Endothelial cell of umbilical vein (primary cell): ENCODE results near the gene FMNL3. TPM values are rescaled to one million over a fixed set of nuclear protein-coding genes. Genes with fewer than 3 reads are reported as not detected.

ENCODE experiments used
- BruUV-seq: library from RNA; stranded (reverse); fragments of 400-500 nt; replicated peaks from 2 replicates; lab custom pipeline; 2021; lab: Mats Ljungman, UMichigan
- CTCF ChIA-PET: fragments of 300-600, 350-600 bp; sonication (Branson Sonifier 250); formaldehyde crosslinking; loops from one replicate; lab custom pipeline; 2021; ENCODE audit warnings: antibody characterized with exemption, inconsistent platforms; lab: Charles Lee
- POLR2A ChIA-PET: fragments of 300-600, 350-600 bp; sonication (Branson Sonifier 250); formaldehyde crosslinking; loops from one replicate; lab custom pipeline; 2021; ENCODE audit warnings: antibody characterized with exemption, inconsistent platforms; lab: Charles Lee
- DNase-seq: peaks from one replicate; pipeline ENCODE4 v3.0.0-alpha.2; 2011; ENCODE audit warnings: low read depth, low spot score
- FAIRE-seq: peaks from 2 replicates; lab custom pipeline; 2011; peaks lifted over from hg19 to GRCh38; lab: Jason Lieb, UNC
- H2AFZ ChIP-seq: 2 replicates; pipeline ENCODE4 v1.6.0; 2012; ENCODE audit warnings: low read depth, low read length, control low read depth, inconsistent platforms
- H3K27ac ChIP-seq: 2 replicates; pipeline ENCODE4 v1.5.1; 2011; ENCODE audit warnings: low read depth, mild to moderate bottlenecking, control low read depth, low read length, moderate library complexity; ENCODE audit not compliant: insufficient read depth
- H3K27me3 ChIP-seq, 2 experiments: 2 replicates each; pipeline versions ENCODE4 v1.6.0 to v1.6.1; 2011; ENCODE audit warnings: low read length in 2 of 2, mixed read lengths in 1 of 2; ENCODE audit not compliant: control insufficient read depth in 2 of 2, insufficient read depth in 2 of 2
- H3K36me3 ChIP-seq, 2 experiments: 2 replicates in 1 of 2; 3 replicates in 1 of 2; pipeline ENCODE4 v1.5.1; 2011; ENCODE audit warnings: low read length in 2 of 2, mild to moderate bottlenecking in 1 of 2, moderate library complexity in 1 of 2; ENCODE audit not compliant: control insufficient read depth in 2 of 2, insufficient read depth in 2 of 2; ENCODE audit errors: extremely low read depth in 1 of 2
- H3K4me1 ChIP-seq: 3 replicates; pipeline ENCODE4 v1.5.1; 2011; ENCODE audit warnings: mild to moderate bottlenecking, low read length; ENCODE audit not compliant: control insufficient read depth, insufficient read depth; ENCODE audit errors: extremely low read depth
- H3K4me2 ChIP-seq: 2 replicates; pipeline ENCODE4 v1.6.1; 2011; ENCODE audit warnings: low read length, control low read depth, mixed read lengths; ENCODE audit not compliant: insufficient read depth
- H3K4me3 ChIP-seq, 3 experiments: fragments of 200-600 bp in 1 of 3; sonication (generic), shearing (Covaris generic) in 1 of 3; replicated peaks in 1 of 3; 2 replicates each; pipeline ENCODE4 v1.5.1; 2011 to 2016; ENCODE audit warnings: control low read depth in 3 of 3, low read length in 3 of 3, mild to moderate bottlenecking in 2 of 3, inconsistent platforms in 1 of 3, low read depth in 1 of 3, moderate library complexity in 1 of 3; ENCODE audit not compliant: insufficient read depth in 1 of 3
- H3K79me2 ChIP-seq: 2 replicates; pipeline ENCODE4 v1.6.0; 2012; ENCODE audit warnings: low read length, inconsistent platforms; ENCODE audit not compliant: control insufficient read depth, insufficient read depth
- H3K9ac ChIP-seq: replicated peaks from 2 replicates; pipeline ENCODE3; 2011; ENCODE audit warnings: low read length, control low read depth; ENCODE audit not compliant: insufficient read depth; ENCODE audit errors: extremely low read depth
- H3K9me1 ChIP-seq: replicated peaks from 3 replicates; pipeline ENCODE4 v1.6.0; 2011; ENCODE audit warnings: mild to moderate bottlenecking, low read length; ENCODE audit not compliant: control insufficient read depth, insufficient read depth; ENCODE audit errors: extremely low read depth
- H3K9me3 ChIP-seq: replicated peaks from 2 replicates; pipeline ENCODE4 v1.5.1; 2012; ENCODE audit warnings: low read length, inconsistent platforms; ENCODE audit not compliant: control insufficient read depth, insufficient read depth
- H4K20me1 ChIP-seq: replicated peaks from 2 replicates; pipeline ENCODE3; 2011; ENCODE audit warnings: mild to moderate bottlenecking, low read length; ENCODE audit not compliant: control insufficient read depth, insufficient read depth; ENCODE audit errors: extremely low read depth
- EZH2 ChIP-seq: IDR thresholded peaks from 2 replicates; pipeline ENCODE4 v1.6.1; 2012; ENCODE audit warnings: borderline replicate concordance, low read depth, mild to moderate bottlenecking, moderate library complexity, low read length, inconsistent platforms; ENCODE audit not compliant: severe bottlenecking
- FOS ChIP-seq: IDR thresholded peaks from 2 replicates; pipeline ENCODE4 v1.6.1; 2011; ENCODE audit warnings: mild to moderate bottlenecking, low read length, moderate library complexity, borderline replicate concordance; ENCODE audit not compliant: insufficient read depth
- JUN ChIP-seq: IDR thresholded peaks from 2 replicates; pipeline ENCODE4 v1.6.1; 2011; ENCODE audit warnings: borderline replicate concordance, low read depth; ENCODE audit not compliant: insufficient read length, insufficient read depth
- dilution Hi-C: fragments of 300-500 bp; cut with MboI; formaldehyde crosslinking; loops from one replicate; pipeline ENCODE4 v1.15.0; 2019; ENCODE audit warnings: low sequenced_read_pairs; ENCODE audit not compliant: extremely low pct_ligation_motif_present
- intact Hi-C: fragments of 100-400 bp; cut with micrococcal nuclease; formaldehyde crosslinking; loops from one replicate; pipeline ENCODE4 v1.10.0; 2022
- polyA plus RNA-seq, 4 experiments: library from polyadenylated mRNA; depleted of rRNA in 3 of 4; stranded (reverse) in 3 of 4; unstranded in 1 of 4; fragments of >200 nt; gene quantifications; 2 replicates each; pipeline versions ENCODE4 v1.2.1 to v1.2.3, GENCODE V29; 2011 to 2012; ENCODE audit warnings: missing spikeins in 1 of 4
- total RNA-seq: library from RNA; stranded (reverse); gene quantifications from 2 replicates; pipeline ENCODE4 v1.2.3, GENCODE V29; 2021
- TF ChIP-seq, protein P1 (sequence below): IDR thresholded peaks from 2 replicates; pipeline ENCODE4 v1.6.1; 2011; ENCODE audit not compliant: insufficient read depth, insufficient read length
- TF ChIP-seq, protein P2 (sequence below), 2 donors: IDR thresholded peaks; 1 replicate in 1 of 2; 2 replicates in 1 of 2; pipeline ENCODE4 v1.5.1; 2011; ENCODE audit warnings: low read length in 2 of 2, mild to moderate bottlenecking in 2 of 2, moderate library complexity in 2 of 2, control low read depth in 1 of 2, inconsistent platforms in 1 of 2, low read depth in 1 of 2; ENCODE audit not compliant: insufficient read depth in 1 of 2; ENCODE audit errors: extremely low read depth in 1 of 2

The FMNL3 gene
- total and polyA plus RNA-seq, 2 donors (not counting 3 experiments of a cell fraction or from before 2014, with no cell fraction given), result 35.1 to 93.3 TPM

DNA sequence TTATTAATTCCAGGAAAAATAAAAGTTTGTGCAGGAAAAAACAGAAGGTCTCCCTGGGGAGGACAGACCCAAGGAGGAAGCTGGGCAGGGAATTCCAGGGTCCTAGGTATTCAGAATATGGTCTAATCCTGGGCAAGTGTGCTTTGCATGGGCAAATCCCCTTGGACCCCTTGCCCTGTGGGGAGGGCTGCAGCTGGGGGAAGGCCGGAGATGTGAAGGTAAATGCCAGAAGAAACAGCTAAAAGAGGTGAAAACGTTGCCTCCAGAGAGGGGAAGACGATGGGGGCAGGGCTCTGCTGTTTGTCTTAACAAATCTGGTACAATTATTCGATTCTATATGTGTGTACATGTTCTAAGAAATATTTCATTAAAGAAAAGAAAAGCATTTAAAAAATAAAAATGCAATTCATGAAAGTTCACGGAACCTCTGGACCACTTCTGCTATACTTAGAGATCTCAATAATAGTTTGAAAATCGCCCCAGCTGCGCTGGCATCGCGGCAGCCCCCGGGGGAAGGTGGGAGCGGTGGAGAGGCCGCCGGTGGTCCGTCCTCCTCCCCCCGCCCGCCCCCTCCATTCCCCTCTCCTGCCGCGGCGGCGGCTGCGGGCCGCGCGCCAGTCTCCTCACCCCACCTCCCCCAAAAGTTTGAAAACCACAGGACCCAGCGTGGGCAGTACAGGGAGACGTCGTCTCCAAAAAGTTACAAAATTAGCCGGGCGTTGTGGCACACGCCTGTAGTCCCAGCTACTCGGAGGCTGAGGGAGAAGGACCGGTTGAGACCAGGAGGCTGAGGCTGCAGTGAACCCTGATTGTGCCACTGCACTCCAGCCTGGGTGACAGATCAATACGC lies 85.3 kb downstream of the FMNL3 start:
- H3K4me3 ChIP-seq, result peak overlapping the region in 2 of 3 experiments; percentile 36 to 68
- H2AFZ ChIP-seq, result peak overlapping the region; percentile 80
- H3K27me3 ChIP-seq, result peaks cover 5 to 18% of the 10 kb centered on the region in 2 experiments
- H3K9ac ChIP-seq, result no peak overlapping the region
- FAIRE-seq (no peak), DNase-seq (no peak)
- H3K4me1 ChIP-seq, result peaks cover 13% of the 10 kb centered on the region
- no peaks in the 10 kb centered on the region for H3K9me3 ChIP-seq
- H3K4me2 ChIP-seq, result peak overlapping the region; percentile 94
- H4K20me1 ChIP-seq, result no peaks in the 10 kb centered on the region
- H3K79me2 ChIP-seq, result no peaks in the 10 kb centered on the region
- dilution Hi-C loops, result no loop called here
- TF ChIP-seq EZH2 (no peak), JUN (no peak)
- TF ChIP-seq, protein P1, sequence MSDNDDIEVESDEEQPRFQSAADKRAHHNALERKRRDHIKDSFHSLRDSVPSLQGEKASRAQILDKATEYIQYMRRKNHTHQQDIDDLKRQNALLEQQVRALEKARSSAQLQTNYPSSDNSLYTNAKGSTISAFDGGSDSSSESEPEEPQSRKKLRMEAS, result no peak
- intact Hi-C loops, result loop anchor here (5.0 kb wide), 1 partner anchor 255 kb away; the partner anchor contains the start of gene SPATS2
- ChIA-PET POLR2A (interaction anchor here (0.7 kb wide), 1 partner anchor 265 kb away, joined by 4 read pairs; no protein-coding TSS in a partner anchor), CTCF (interaction anchor here (1.1 to 4.5 kb wide), 5 partner anchors 14 to 264 kb away, joined by 3 to 32 read pairs (median 8); no protein-coding TSS in a partner anchor)
- no TSS peak for BruUV-seq
- H3K27ac ChIP-seq, result no peak overlapping the region
- no peaks in the 10 kb centered on the region for H3K36me3 ChIP-seq
- no peaks in the 10 kb centered on the region for H3K9me1 ChIP-seq

DNA sequence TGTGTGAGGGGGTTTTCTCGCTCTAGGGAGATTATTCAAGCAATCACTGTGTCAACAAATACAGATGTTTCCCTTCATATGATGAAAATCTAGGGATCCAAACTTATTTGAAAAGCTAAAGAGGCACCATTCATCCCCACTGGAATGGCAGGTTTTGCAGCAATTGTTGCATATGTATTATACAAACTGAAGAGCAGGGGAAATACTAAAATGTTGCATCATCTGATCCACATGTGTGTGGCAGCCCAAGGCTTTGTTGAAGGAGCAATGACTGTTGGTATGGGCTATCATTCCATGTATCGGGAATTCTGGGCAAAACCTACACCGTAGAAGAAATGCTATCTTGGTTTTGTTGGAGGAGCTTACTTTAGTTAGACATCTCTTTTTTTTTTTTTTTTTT lies 87.9 kb downstream of the FMNL3 start:
- Histone ChIP-seq H3K9ac (no peak overlapping the region), H3K4me2 (no peak overlapping the region), H3K4me3 (no peak overlapping the region), H3K9me3 (no peaks in the 10 kb centered on the region), H3K4me1 (peaks cover 13% of the 10 kb centered on the region), H3K27me3 (peaks cover 6 to 21% of the 10 kb centered on the region in 2 experiments), H3K27ac (no peak overlapping the region), H4K20me1 (no peaks in the 10 kb centered on the region), H3K9me1 (no peaks in the 10 kb centered on the region), H3K36me3 (no peaks in the 10 kb centered on the region), H3K79me2 (no peaks in the 10 kb centered on the region), H2AFZ (no peak overlapping the region)
- dilution Hi-C loops (no loop called here), intact Hi-C loops (no loop called here)
- DNase-seq (no peak), FAIRE-seq (no peak)
- BruUV-seq, result no TSS peak
- CTCF ChIA-PET, result interaction anchor here (1.5 to 2.2 kb wide), 3 partner anchors 38 to 288 kb away, joined by 4 to 7 read pairs (median 5); no protein-coding TSS in a partner anchor
- TF ChIP-seq EZH2, result no peak
- no peak for TF ChIP-seq JUN
- TF ChIP-seq, protein P1, result no peak
- TF ChIP-seq, protein P2, sequence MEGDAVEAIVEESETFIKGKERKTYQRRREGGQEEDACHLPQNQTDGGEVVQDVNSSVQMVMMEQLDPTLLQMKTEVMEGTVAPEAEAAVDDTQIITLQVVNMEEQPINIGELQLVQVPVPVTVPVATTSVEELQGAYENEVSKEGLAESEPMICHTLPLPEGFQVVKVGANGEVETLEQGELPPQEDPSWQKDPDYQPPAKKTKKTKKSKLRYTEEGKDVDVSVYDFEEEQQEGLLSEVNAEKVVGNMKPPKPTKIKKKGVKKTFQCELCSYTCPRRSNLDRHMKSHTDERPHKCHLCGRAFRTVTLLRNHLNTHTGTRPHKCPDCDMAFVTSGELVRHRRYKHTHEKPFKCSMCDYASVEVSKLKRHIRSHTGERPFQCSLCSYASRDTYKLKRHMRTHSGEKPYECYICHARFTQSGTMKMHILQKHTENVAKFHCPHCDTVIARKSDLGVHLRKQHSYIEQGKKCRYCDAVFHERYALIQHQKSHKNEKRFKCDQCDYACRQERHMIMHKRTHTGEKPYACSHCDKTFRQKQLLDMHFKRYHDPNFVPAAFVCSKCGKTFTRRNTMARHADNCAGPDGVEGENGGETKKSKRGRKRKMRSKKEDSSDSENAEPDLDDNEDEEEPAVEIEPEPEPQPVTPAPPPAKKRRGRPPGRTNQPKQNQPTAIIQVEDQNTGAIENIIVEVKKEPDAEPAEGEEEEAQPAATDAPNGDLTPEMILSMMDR (IDR thresholded peaks at IDR 0.05; ENCODE audit: extremely low read depth in 1 of 2, insufficient read depth in 1 of 2, low read depth in 1 of 2, low read length in 2 of 2), result no peak
- TF ChIP-seq FOS, result no peak
- POLR2A ChIA-PET, result no interaction called here
